ENCODE results near the gene RNU1-3.
"Not testable (repeated sequence)": the region's sequence is repeated elsewhere in the genome, so short reads cannot be mapped to it uniquely, and the experiment has no call there.

DNA sequence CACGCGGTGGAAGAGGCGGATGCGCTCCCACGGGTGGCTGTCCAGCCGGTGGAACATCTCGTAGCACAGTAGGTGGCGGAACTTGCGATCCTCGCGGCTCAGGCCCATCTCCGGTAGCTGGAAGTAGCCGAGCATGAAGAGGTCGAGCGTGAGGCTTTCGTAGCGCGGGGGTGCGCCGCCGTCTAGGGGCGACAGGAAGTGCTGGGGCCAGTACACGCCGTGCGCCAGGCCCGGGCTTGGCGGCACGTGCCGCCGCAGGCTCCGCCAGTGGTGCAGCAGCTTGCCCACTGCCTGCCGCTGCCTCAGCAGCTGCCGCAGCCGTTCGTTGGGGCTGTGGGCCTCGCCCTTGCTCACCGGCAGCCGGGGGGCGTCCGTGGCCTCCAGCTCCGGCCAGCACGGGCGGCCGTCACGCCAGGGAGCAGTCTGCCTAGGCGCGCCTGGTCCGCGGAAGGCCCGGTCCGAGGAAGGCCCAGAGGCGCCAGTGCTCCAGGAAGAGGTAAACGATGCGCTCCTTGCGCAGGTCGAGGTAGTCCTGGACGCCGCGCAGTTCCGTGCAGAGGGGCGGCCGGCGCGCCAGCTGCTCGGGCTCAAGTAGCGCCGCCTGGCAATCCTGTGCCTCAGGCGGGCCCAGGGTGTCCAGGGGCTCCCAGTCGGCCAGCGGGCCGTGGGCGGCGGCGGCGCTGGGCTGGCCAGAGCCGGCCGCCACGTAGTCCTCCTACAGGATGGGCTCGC lies 26.1 kb upstream of the RNU1-3 start:
- TF ChIP-seq, protein P1, sequence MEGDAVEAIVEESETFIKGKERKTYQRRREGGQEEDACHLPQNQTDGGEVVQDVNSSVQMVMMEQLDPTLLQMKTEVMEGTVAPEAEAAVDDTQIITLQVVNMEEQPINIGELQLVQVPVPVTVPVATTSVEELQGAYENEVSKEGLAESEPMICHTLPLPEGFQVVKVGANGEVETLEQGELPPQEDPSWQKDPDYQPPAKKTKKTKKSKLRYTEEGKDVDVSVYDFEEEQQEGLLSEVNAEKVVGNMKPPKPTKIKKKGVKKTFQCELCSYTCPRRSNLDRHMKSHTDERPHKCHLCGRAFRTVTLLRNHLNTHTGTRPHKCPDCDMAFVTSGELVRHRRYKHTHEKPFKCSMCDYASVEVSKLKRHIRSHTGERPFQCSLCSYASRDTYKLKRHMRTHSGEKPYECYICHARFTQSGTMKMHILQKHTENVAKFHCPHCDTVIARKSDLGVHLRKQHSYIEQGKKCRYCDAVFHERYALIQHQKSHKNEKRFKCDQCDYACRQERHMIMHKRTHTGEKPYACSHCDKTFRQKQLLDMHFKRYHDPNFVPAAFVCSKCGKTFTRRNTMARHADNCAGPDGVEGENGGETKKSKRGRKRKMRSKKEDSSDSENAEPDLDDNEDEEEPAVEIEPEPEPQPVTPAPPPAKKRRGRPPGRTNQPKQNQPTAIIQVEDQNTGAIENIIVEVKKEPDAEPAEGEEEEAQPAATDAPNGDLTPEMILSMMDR (IDR thresholded peaks at IDR 0.05): not testable (repeated sequence)
- not testable (repeated sequence) for TF ChIP-seq EZH2 (IDR thresholded peaks at IDR 0.05; ENCODE audit: borderline replicate concordance, insufficient read depth, low read depth, low read length, poor library complexity, severe bottlenecking)
